Trophoblast cell (in vitro differentiated cells and primary cell): ENCODE data around the gene AJM1. TPM values are rescaled to one million over a fixed set of nuclear protein-coding genes. Genes with fewer than 3 reads are reported as not detected.
"Not testable (repeated sequence)": the region's sequence is repeated elsewhere in the genome, so short reads cannot be mapped to it uniquely, and the experiment has no call there.

Experiments used
- DNase-seq, 2 donors: peaks; one replicate each; pipeline ENCODE4 v3.0.0-alpha.2; 2016
- H2AFZ ChIP-seq: 2 replicates; pipeline ENCODE4 v1.6.1; 2013; ENCODE audit warnings: low read length, moderate library complexity, mild to moderate bottlenecking; ENCODE audit not compliant: insufficient read depth, poor library complexity
- H2AK5ac ChIP-seq: 2 replicates; pipeline ENCODE4 v1.6.1; 2013; ENCODE audit warnings: mild to moderate bottlenecking, low read length
- H2BK120ac ChIP-seq: 2 replicates; pipeline ENCODE4 v1.6.1; 2013; ENCODE audit warnings: low read length, mild to moderate bottlenecking, moderate library complexity; ENCODE audit not compliant: insufficient read depth, poor library complexity
- H2BK12ac ChIP-seq: 2 replicates; pipeline ENCODE4 v1.6.1; 2013; ENCODE audit warnings: mild to moderate bottlenecking, low read length, moderate library complexity
- H2BK5ac ChIP-seq: 2 replicates; pipeline ENCODE4 v1.6.1; 2013; ENCODE audit warnings: low read length, low read depth, moderate library complexity, mild to moderate bottlenecking; ENCODE audit not compliant: poor library complexity
- H3K14ac ChIP-seq: 2 replicates; pipeline ENCODE4 v1.6.1; 2013; ENCODE audit warnings: mild to moderate bottlenecking, low read length
- H3K18ac ChIP-seq: 2 replicates; pipeline ENCODE4 v1.6.1; 2013; ENCODE audit warnings: mild to moderate bottlenecking, low read length
- H3K23ac ChIP-seq: 2 replicates; pipeline ENCODE4 v1.6.1; 2013; ENCODE audit warnings: low read length
- H3K27ac ChIP-seq: 2 replicates; pipeline ENCODE4 v1.5.1; 2013; ENCODE audit warnings: low read depth, mild to moderate bottlenecking, inconsistent platforms, low read length, moderate library complexity
- H3K27me3 ChIP-seq: 2 replicates; pipeline ENCODE4 v1.6.1; 2013; ENCODE audit warnings: inconsistent platforms, mild to moderate bottlenecking, low read length, moderate library complexity; ENCODE audit not compliant: insufficient read depth
- H3K36me3 ChIP-seq, 2 experiments: 1 replicate in 1 of 2; 2 replicates in 1 of 2; pipeline ENCODE4 v1.6.1; 2013; ENCODE audit warnings: low read length in 2 of 2, mild to moderate bottlenecking in 2 of 2, moderate library complexity in 1 of 2; ENCODE audit not compliant: insufficient read depth in 2 of 2, control insufficient read depth in 1 of 2
- H3K4ac ChIP-seq: 2 replicates; pipeline ENCODE4 v1.6.1; 2013; ENCODE audit warnings: low read depth, mild to moderate bottlenecking, low read length, moderate library complexity
- H3K4me1 ChIP-seq, 2 experiments: 1 replicate in 1 of 2; 2 replicates in 1 of 2; pipeline ENCODE4 v1.6.1; 2013; ENCODE audit warnings: low read length in 2 of 2, mild to moderate bottlenecking in 2 of 2, moderate library complexity in 1 of 2; ENCODE audit not compliant: insufficient read depth in 2 of 2, control insufficient read depth in 1 of 2
- H3K4me2 ChIP-seq: 2 replicates; pipeline ENCODE4 v1.6.1; 2013; ENCODE audit warnings: inconsistent platforms, mild to moderate bottlenecking, low read length, moderate library complexity
- H3K4me3 ChIP-seq: 2 replicates; pipeline ENCODE4 v1.5.1; 2013; ENCODE audit warnings: mild to moderate bottlenecking, low read depth, low read length, inconsistent platforms
- H3K79me1 ChIP-seq: one replicate; pipeline ENCODE4 v1.6.1; 2013; ENCODE audit warnings: low read length
- H3K79me2 ChIP-seq: 2 replicates; pipeline ENCODE4 v1.6.1; 2013; ENCODE audit warnings: low read length, mild to moderate bottlenecking; ENCODE audit not compliant: control insufficient read depth, insufficient read depth, poor library complexity
- H3K9ac ChIP-seq: 2 replicates; pipeline ENCODE4 v1.6.1; 2013; ENCODE audit warnings: mild to moderate bottlenecking, low read length
- H3K9me3 ChIP-seq: 2 replicates; pipeline ENCODE4 v1.6.1; 2013; ENCODE audit warnings: low read depth, mild to moderate bottlenecking, control low read depth, inconsistent platforms, low read length; ENCODE audit not compliant: insufficient read depth
- H4K12ac ChIP-seq: 2 replicates; pipeline ENCODE4 v1.6.1; 2013; ENCODE audit warnings: low read depth, mild to moderate bottlenecking, low read length, moderate library complexity
- H4K8ac ChIP-seq: 2 replicates; pipeline ENCODE4 v1.6.1; 2013; ENCODE audit warnings: low read depth, mild to moderate bottlenecking, low read length, moderate library complexity
- H4K91ac ChIP-seq: one replicate; pipeline ENCODE4 v1.6.1; 2013; ENCODE audit warnings: low read depth, mild to moderate bottlenecking, low read length, moderate library complexity
- WGBS: extraction: QIAGEN DNeasy Blood & Tissue Kit; methylation state at CpG from one replicate; pipeline ENCODE4 v1.1.7; 2013; ENCODE audit warnings: missing lambda C conversion rate; ENCODE audit not compliant: insufficient read length, insufficient coverage; ENCODE audit errors: extremely low coverage; 5-methylcytosine and 5-hydroxymethylcytosine counted together
- polyA plus RNA-seq: library from polyadenylated mRNA; stranded (reverse); fragments of 200-250 nt; gene quantifications from 2 replicates; pipeline ENCODE4 v1.2.3, GENCODE V29; 2013

Gene AJM1
- polyA plus RNA-seq: 1.1 and 1.2 TPM in 2 replicates

- not testable (repeated sequence) for H3K23ac ChIP-seq, H2AFZ ChIP-seq, H3K14ac ChIP-seq, H3K9ac ChIP-seq, H3K79me2 ChIP-seq, H3K18ac ChIP-seq, H3K27me3 ChIP-seq, H3K79me1 ChIP-seq, H2BK120ac ChIP-seq, H2AK5ac ChIP-seq, H3K4me3 ChIP-seq, H4K12ac ChIP-seq, H2BK5ac ChIP-seq, H4K8ac ChIP-seq, H2BK12ac ChIP-seq, H4K91ac ChIP-seq, H3K4ac ChIP-seq, H3K27ac ChIP-seq
- peak; percentile 55 to 82 for DNase-seq
- no CpG with 5 or more reads among the region's 27 CpGs for WGBS
- H3K9me3 ChIP-seq: peaks cover 22% of the 10 kb centered on the region
- peaks cover 30 to 31% of the 10 kb centered on the region in 2 experiments for H3K36me3 ChIP-seq
- peak within 1 kb of the TSS; percentile 54 for H3K4me2 ChIP-seq
- peaks cover 11 to 12% of the 10 kb centered on the region in 2 experiments for H3K4me1 ChIP-seq
Measured at GRCh38 chr9:136842380-136842948, at the start of gene AJM1. TSS of gene AJM1 (plus strand) at chr9:136842478. CDS start at chr9:136844415, 1,937 bp downstream.

GRCh38 chr9:136793086-136793946, 49.0 kb upstream of the AJM1 start:
- WGBS: no CpG with 5 or more reads among the region's 17 CpGs
- H3K4ac ChIP-seq: no peak overlapping the region

GRCh38 chr9:136794281-136794999, 47.8 kb upstream of the AJM1 start:
- no peak overlapping the region for H2AFZ ChIP-seq
- WGBS: no CpG with 5 or more reads among the region's 14 CpGs
- peak overlapping the region; percentile 14 for H3K14ac ChIP-seq
- H3K27me3 ChIP-seq: no peaks in the 10 kb centered on the region
- no peak overlapping the region for H3K4me3 ChIP-seq
- no peak for DNase-seq
- no peak overlapping the region for H4K8ac ChIP-seq
- H3K79me1 ChIP-seq: peaks cover 13% of the 10 kb centered on the region
- no peak overlapping the region for H3K9ac ChIP-seq
- peak overlapping the region; percentile 16 for H4K91ac ChIP-seq
- H3K4me1 ChIP-seq: peaks cover 26 to 32% of the 10 kb centered on the region in 2 experiments
- no peak overlapping the region for H4K12ac ChIP-seq
- no peak overlapping the region for H3K23ac ChIP-seq
- H3K4me2 ChIP-seq: no peak overlapping the region
- H2BK120ac ChIP-seq: no peak overlapping the region
- H2BK12ac ChIP-seq: no peak overlapping the region
- H3K79me2 ChIP-seq: peaks cover 5% of the 10 kb centered on the region
- H3K27ac ChIP-seq: no peak overlapping the region
- H3K18ac ChIP-seq: peak overlapping the region; percentile 28
- peaks cover 2% of the 10 kb centered on the region for H3K9me3 ChIP-seq
- no peak overlapping the region for H3K4ac ChIP-seq
- H2AK5ac ChIP-seq: no peak overlapping the region
- peaks cover 8 to 13% of the 10 kb centered on the region in 2 experiments for H3K36me3 ChIP-seq
- no peak overlapping the region for H2BK5ac ChIP-seq

More at GRCh38 chr9:136793086-136793946, 49.0 kb upstream of the AJM1 start:
- Histone ChIP-seq H3K4me1 (peaks cover 24 to 30% of the 10 kb centered on the region in 2 experiments), H3K79me1 (peaks cover 16% of the 10 kb centered on the region), H3K9me3 (peaks cover 2% of the 10 kb centered on the region), H3K36me3 (peaks cover 8 to 13% of the 10 kb centered on the region in 2 experiments), H3K23ac (no peak overlapping the region), H2BK5ac (no peak overlapping the region), H3K4me2 (no peak overlapping the region), H2AK5ac (no peak overlapping the region), H4K91ac (no peak overlapping the region), H4K8ac (no peak overlapping the region), H3K4me3 (no peak overlapping the region), H2BK120ac (no peak overlapping the region), H3K9ac (no peak overlapping the region), H3K27ac (no peak overlapping the region), H3K27me3 (no peaks in the 10 kb centered on the region), H2BK12ac (no peak overlapping the region), H3K18ac (peak overlapping the region; percentile 26), H2AFZ (no peak overlapping the region), H4K12ac (no peak overlapping the region), H3K79me2 (peaks cover 4% of the 10 kb centered on the region), H3K14ac (no peak overlapping the region)
- no peak for DNase-seq

DNA sequence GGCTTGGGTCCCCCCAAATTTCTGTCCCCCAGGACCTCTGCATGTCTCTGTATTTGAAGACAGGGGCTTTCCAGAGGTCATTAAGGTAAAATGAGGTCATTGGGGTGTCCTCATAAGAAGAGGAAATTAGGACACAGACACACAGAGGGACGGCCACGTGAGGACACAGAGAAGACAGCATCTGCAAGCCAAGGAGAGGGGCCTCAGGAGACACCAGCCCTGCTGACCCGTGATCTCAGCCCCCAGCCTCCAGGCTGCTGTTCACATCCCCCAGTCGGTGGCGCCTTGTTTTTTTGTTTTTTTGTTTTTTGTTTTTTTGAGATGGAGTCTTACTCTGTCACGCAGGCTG, 47.3 kb upstream of the AJM1 start:
- H3K79me1 ChIP-seq: peaks cover 13% of the 10 kb centered on the region
- H3K27ac ChIP-seq: no peak overlapping the region
- peaks cover 32 to 36% of the 10 kb centered on the region in 2 experiments for H3K4me1 ChIP-seq
- peaks cover 8 to 13% of the 10 kb centered on the region in 2 experiments for H3K36me3 ChIP-seq
- H3K9ac ChIP-seq: no peak overlapping the region
- no peak overlapping the region for H3K4me2 ChIP-seq
- no peak overlapping the region for H3K4me3 ChIP-seq
- no peak overlapping the region for H3K4ac ChIP-seq
- no CpG with 5 or more reads among the region's 6 CpGs for WGBS
- no peak overlapping the region for H2BK5ac ChIP-seq
- H4K91ac ChIP-seq: peak overlapping the region; percentile 16
- H2AK5ac ChIP-seq: no peak overlapping the region
- no peak for DNase-seq
- no peak overlapping the region for H3K18ac ChIP-seq
- no peak overlapping the region for H2BK120ac ChIP-seq
- no peak overlapping the region for H2AFZ ChIP-seq
- H4K8ac ChIP-seq: peak overlapping the region; percentile 27
- H3K14ac ChIP-seq: no peak overlapping the region
- H3K79me2 ChIP-seq: peaks cover 5% of the 10 kb centered on the region
- no peaks in the 10 kb centered on the region for H3K27me3 ChIP-seq
- no peak overlapping the region for H4K12ac ChIP-seq
- no peak overlapping the region for H3K23ac ChIP-seq
- no peak overlapping the region for H2BK12ac ChIP-seq
- H3K9me3 ChIP-seq: peaks cover 2% of the 10 kb centered on the region
